Fibroblast of lung (primary cell): Measurements from ENCODE around the gene HMGB3. TPM values are rescaled to one million over a fixed set of nuclear protein-coding genes. Genes with fewer than 3 reads are reported as not detected.

Experiments
- DNase-seq, 2 donors: peaks; one replicate each; pipeline versions ENCODE4 v3.0.0 to v3.0.0-alpha.2; 2010; ENCODE audit warnings: low read depth in 2 of 2
- H2AFZ ChIP-seq: 2 replicates; pipeline ENCODE4 v1.5.1; 2012; ENCODE audit warnings: low read length, control low read depth, inconsistent platforms
- H3K27ac ChIP-seq: 2 replicates; pipeline ENCODE4 v1.5.1; 2011; ENCODE audit warnings: low read length, control low read depth; ENCODE audit not compliant: insufficient read depth
- H3K27me3 ChIP-seq: 2 replicates; pipeline ENCODE4 v1.5.1; 2011; ENCODE audit warnings: mild to moderate bottlenecking, low read length; ENCODE audit not compliant: control insufficient read depth, insufficient read depth
- H3K36me3 ChIP-seq: 2 replicates; pipeline ENCODE4 v1.5.1; 2011; ENCODE audit warnings: low read length; ENCODE audit not compliant: control insufficient read depth, insufficient read depth
- H3K4me1 ChIP-seq: 2 replicates; pipeline ENCODE4 v1.5.1; 2011; ENCODE audit warnings: low read length; ENCODE audit not compliant: control insufficient read depth, insufficient read depth; ENCODE audit errors: extremely low read depth
- H3K4me2 ChIP-seq: 2 replicates; pipeline ENCODE4 v1.5.1; 2011; ENCODE audit warnings: low read length, control low read depth; ENCODE audit not compliant: insufficient read depth; ENCODE audit errors: extremely low read depth
- H3K4me3 ChIP-seq, 4 experiments: fragments of 200-600 bp in 1 of 4; sonication (generic) in 1 of 4; replicated peaks in 1 of 4; 2 replicates each; pipeline ENCODE4 v1.5.1; 2011 to 2016; ENCODE audit warnings: low read length in 4 of 4, low read depth in 3 of 4, mild to moderate bottlenecking in 3 of 4, control low read depth in 2 of 4, inconsistent platforms in 1 of 4, mixed read lengths in 1 of 4; ENCODE audit not compliant: insufficient read depth in 1 of 4; ENCODE audit errors: control extremely low read depth in 1 of 4
- H3K79me2 ChIP-seq: 2 replicates; pipeline ENCODE4 v1.5.1; 2012; ENCODE audit warnings: mild to moderate bottlenecking, low read length, inconsistent platforms; ENCODE audit not compliant: control insufficient read depth, insufficient read depth
- H3K9ac ChIP-seq: 2 replicates; pipeline ENCODE4 v1.5.1; 2011; ENCODE audit warnings: mild to moderate bottlenecking, low read length, control low read depth; ENCODE audit not compliant: insufficient read depth
- H3K9me3 ChIP-seq: 2 replicates; pipeline ENCODE4 v1.5.1; 2012; ENCODE audit warnings: low read depth, low read length; ENCODE audit not compliant: control insufficient read depth, insufficient read depth
- H4K20me1 ChIP-seq: 2 replicates; pipeline ENCODE4 v1.5.1; 2011; ENCODE audit warnings: low read length; ENCODE audit not compliant: control insufficient read depth, insufficient read depth; ENCODE audit errors: extremely low read depth
- EZH2 ChIP-seq: IDR thresholded peaks from 2 replicates; pipeline ENCODE4 v1.5.1; 2012; ENCODE audit warnings: low read length, control low read depth, mild to moderate bottlenecking; ENCODE audit errors: missing control alignments
- polyA plus RNA-seq, 2 donors: library from polyadenylated mRNA; depleted of rRNA in 1 of 2; stranded (reverse) in 1 of 2; unstranded in 1 of 2; fragments of >200 nt; gene quantifications; 2 replicates each; pipeline ENCODE4 v1.2.1, GENCODE V29; 2011 to 2012; ENCODE audit warnings: missing spikeins in 1 of 2
- total RNA-seq: library from RNA; depleted of rRNA; stranded (reverse); fragments of >200 nt; gene quantifications from 2 replicates; pipeline ENCODE4 v1.2.1, GENCODE V29; 2014
- TF ChIP-seq, protein P1 (sequence below), 2 donors: IDR thresholded peaks in 1 of 2; conservative IDR thresholded peaks in 1 of 2; 1 replicate in 1 of 2; 2 replicates in 1 of 2; pipeline ENCODE4 v1.5.1; 2011 to 2012; ENCODE audit warnings: low read length in 2 of 2, control low read depth in 1 of 2, inconsistent platforms in 1 of 2, low read depth in 1 of 2, mild to moderate bottlenecking in 1 of 2

The HMGB3 gene
- total and polyA plus RNA-seq, 2 donors (not counting 1 experiment from before 2014, with no cell fraction given) = 8.8 to 14.5 TPM

DNA sequence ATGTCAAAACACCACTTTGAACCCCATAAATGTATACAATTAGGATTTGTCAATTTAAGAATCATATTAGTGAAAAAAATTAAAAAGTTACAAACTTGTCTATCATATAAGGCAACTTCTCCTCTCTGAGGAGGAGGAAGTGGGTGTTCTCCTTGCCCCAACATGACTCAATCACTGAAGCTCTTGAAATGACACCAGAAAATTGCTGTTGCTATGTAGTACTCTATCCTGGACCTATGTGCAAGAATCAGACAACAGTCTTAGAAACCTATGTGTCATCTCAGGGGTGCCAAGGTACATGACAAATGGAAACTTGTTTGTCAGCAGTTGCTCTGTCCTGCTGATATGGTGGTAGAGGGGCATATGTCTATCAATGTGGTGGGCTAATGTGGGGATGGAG, 47.7 kb downstream of the HMGB3 start:
- H3K27me3 ChIP-seq = no peaks in the 10 kb centered on the region
- no peaks in the 10 kb centered on the region for H3K9me3 ChIP-seq
- no peak for DNase-seq
- no peaks in the 10 kb centered on the region for H3K4me1 ChIP-seq
- TF ChIP-seq, protein P1, sequence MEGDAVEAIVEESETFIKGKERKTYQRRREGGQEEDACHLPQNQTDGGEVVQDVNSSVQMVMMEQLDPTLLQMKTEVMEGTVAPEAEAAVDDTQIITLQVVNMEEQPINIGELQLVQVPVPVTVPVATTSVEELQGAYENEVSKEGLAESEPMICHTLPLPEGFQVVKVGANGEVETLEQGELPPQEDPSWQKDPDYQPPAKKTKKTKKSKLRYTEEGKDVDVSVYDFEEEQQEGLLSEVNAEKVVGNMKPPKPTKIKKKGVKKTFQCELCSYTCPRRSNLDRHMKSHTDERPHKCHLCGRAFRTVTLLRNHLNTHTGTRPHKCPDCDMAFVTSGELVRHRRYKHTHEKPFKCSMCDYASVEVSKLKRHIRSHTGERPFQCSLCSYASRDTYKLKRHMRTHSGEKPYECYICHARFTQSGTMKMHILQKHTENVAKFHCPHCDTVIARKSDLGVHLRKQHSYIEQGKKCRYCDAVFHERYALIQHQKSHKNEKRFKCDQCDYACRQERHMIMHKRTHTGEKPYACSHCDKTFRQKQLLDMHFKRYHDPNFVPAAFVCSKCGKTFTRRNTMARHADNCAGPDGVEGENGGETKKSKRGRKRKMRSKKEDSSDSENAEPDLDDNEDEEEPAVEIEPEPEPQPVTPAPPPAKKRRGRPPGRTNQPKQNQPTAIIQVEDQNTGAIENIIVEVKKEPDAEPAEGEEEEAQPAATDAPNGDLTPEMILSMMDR (conservative IDR thresholded peaks at IDR 0.05 in 1 of 2, IDR thresholded peaks at IDR 0.05 in 1 of 2; ENCODE audit: low read depth in 1 of 2, low read length in 2 of 2) = no peak
- no peak for TF ChIP-seq EZH2
- H2AFZ ChIP-seq = no peak overlapping the region
- no peak overlapping the region for H3K4me3 ChIP-seq
- no peaks in the 10 kb centered on the region for H4K20me1 ChIP-seq
- H3K4me2 ChIP-seq = no peak overlapping the region
- no peaks in the 10 kb centered on the region for H3K79me2 ChIP-seq
- no peaks in the 10 kb centered on the region for H3K36me3 ChIP-seq
- H3K9ac ChIP-seq = no peak overlapping the region
- no peak overlapping the region for H3K27ac ChIP-seq

DNA sequence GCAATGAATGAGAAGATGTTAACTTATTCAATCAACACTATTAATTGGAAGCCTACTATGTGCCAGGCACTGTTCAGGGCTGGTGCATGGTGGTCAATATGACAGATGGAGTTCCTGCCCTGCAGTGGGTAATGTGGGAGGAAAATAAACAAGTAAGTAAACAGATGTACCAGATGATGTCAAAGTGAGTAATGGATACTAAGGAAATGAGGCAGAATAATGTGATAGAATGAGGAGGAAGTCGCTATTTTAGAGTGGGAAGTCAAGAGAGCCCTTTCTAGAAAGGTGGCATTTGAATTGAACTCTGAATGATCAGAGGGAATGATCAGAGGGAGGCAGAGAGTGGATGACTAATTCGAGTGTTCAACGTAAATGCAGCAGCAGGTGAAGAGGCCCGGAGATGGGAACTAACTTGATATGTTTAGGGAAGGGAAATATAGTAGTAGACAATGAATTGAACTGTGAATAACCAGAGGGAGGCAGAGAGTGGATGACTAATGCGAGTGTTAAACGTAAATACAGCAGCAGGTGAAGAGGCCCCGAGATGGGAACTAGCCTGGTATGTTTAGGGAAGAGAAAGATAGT, 48.3 kb downstream of the HMGB3 start:
- Histone ChIP-seq H3K4me1 (no peaks in the 10 kb centered on the region), H3K9ac (no peak overlapping the region), H3K27ac (no peak overlapping the region), H2AFZ (no peak overlapping the region), H3K79me2 (no peaks in the 10 kb centered on the region), H3K36me3 (no peaks in the 10 kb centered on the region), H3K4me3 (no peak overlapping the region), H3K27me3 (no peaks in the 10 kb centered on the region), H3K9me3 (no peaks in the 10 kb centered on the region), H4K20me1 (no peaks in the 10 kb centered on the region), H3K4me2 (no peak overlapping the region)
- DNase-seq = no peak
- TF ChIP-seq EZH2 = no peak
- TF ChIP-seq, protein P1 (conservative IDR thresholded peaks at IDR 0.05 in 1 of 2, IDR thresholded peaks at IDR 0.05 in 1 of 2; ENCODE audit: low read depth in 1 of 2, low read length in 2 of 2) = no peak

DNA sequence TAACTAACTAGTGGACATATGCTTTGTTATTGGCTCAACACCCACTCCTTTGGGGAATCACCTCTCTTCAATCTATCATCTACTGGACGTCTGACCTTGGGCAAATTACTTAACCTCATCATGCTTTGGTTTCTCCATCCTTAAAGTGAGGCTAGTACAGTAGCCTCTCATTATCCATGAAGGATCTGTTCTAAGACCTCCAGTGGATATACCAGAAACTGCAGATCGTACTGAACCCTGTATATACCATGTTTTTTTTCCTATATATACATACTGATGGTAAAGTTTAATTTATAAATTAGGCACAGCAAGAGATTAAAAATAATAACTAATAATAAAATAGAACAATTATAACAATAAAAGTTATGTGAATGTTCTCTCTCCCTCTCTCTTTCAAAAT, 56.2 kb downstream of the HMGB3 start:
- H3K79me2 ChIP-seq = no peaks in the 10 kb centered on the region
- H3K27me3 ChIP-seq = no peaks in the 10 kb centered on the region
- no peak for DNase-seq
- H4K20me1 ChIP-seq = no peaks in the 10 kb centered on the region
- no peak overlapping the region for H3K4me3 ChIP-seq
- no peak overlapping the region for H2AFZ ChIP-seq
- TF ChIP-seq EZH2 = no peak
- TF ChIP-seq, protein P1 (conservative IDR thresholded peaks at IDR 0.05 in 1 of 2, IDR thresholded peaks at IDR 0.05 in 1 of 2; ENCODE audit: low read depth in 1 of 2, low read length in 2 of 2) = no peak
- no peak overlapping the region for H3K4me2 ChIP-seq
- no peak overlapping the region for H3K9ac ChIP-seq
- no peaks in the 10 kb centered on the region for H3K36me3 ChIP-seq
- no peaks in the 10 kb centered on the region for H3K4me1 ChIP-seq
- no peaks in the 10 kb centered on the region for H3K9me3 ChIP-seq
- H3K27ac ChIP-seq = no peak overlapping the region

Other genes starting within 250 kb of the HMGB3 start
- gene CD99L2, start 84.7 kb upstream of the HMGB3 start, total RNA-seq = 36.2 and 40.6 TPM in 2 replicates
- 55.5 and 62.5 TPM in 2 replicates for gene CD99L2, start 84.7 kb upstream of the HMGB3 start, polyA plus RNA-seq
- not detected in 2 replicates for gene GPR50, start 193.2 kb downstream of the HMGB3 start, total RNA-seq
- not detected in 2 replicates for gene GPR50, start 193.2 kb downstream of the HMGB3 start, polyA plus RNA-seq